GM23338 (cell line): ENCODE results near the gene CDK14.

Source experiments
- CREB1 ChIP-seq: fragments of 250-450 bp; sonication (Bioruptor Pico); IDR thresholded peaks from 2 replicates; pipeline ENCODE4 v1.5.0; 2020; ENCODE audit warnings: low read depth, mild to moderate bottlenecking, moderate library complexity
- EZH2 ChIP-seq: fragments of 200-600 bp; sonication (generic); IDR thresholded peaks from one replicate; pipeline ENCODE4 v1.8.0; 2017; ENCODE audit warnings: antibody characterized with exemption, mild to moderate bottlenecking, low read depth; ENCODE audit not compliant: unreplicated experiment
- EZH2phosphoT487 ChIP-seq: fragments of 200-600 bp; sonication (generic); IDR thresholded peaks from one replicate; pipeline ENCODE4 v1.8.1; 2018; ENCODE audit warnings: antibody characterized with exemption; ENCODE audit not compliant: unreplicated experiment
- JUNB ChIP-seq: IDR thresholded peaks from one replicate; pipeline ENCODE4 v1.6.1; 2016; ENCODE audit warnings: antibody characterized with exemption; ENCODE audit not compliant: unreplicated experiment
- NANOG ChIP-seq: IDR thresholded peaks from 2 replicates; pipeline ENCODE4 v1.6.1; 2016; ENCODE audit warnings: antibody characterized with exemption, borderline replicate concordance
- POLR2AphosphoS5 ChIP-seq: IDR thresholded peaks from 2 replicates; pipeline ENCODE4 v1.6.1; 2016; ENCODE audit warnings: antibody characterized with exemption, low read depth
- REST ChIP-seq: IDR thresholded peaks from one replicate; pipeline ENCODE4 v1.6.1; 2018; ENCODE audit warnings: antibody characterized with exemption; ENCODE audit not compliant: unreplicated experiment
- ZNF114 ChIP-seq: fragments of 250-450 bp; sonication (Bioruptor Pico); IDR thresholded peaks from 2 replicates; pipeline ENCODE4 v1.5.0; 2020; ENCODE audit warnings: mild to moderate bottlenecking, moderate library complexity
- ZNF331 ChIP-seq: fragments of 250-450 bp; sonication (Bioruptor Pico); IDR thresholded peaks from 2 replicates; pipeline ENCODE4 v1.5.0; 2020; ENCODE audit warnings: low read depth, mild to moderate bottlenecking, moderate library complexity
- ZNF462 ChIP-seq: fragments of 250-450 bp; sonication (Bioruptor Pico); IDR thresholded peaks from 2 replicates; pipeline ENCODE4 v1.5.0; 2020; ENCODE audit warnings: mild to moderate bottlenecking, moderate library complexity
- TF ChIP-seq, protein P1 (sequence below), 2 experiments: fragments of 200-600 bp in 1 of 2; sonication (generic) in 1 of 2; conservative IDR thresholded peaks; 2 replicates each; pipeline versions ENCODE4 v1.5.1 to v1.6.1; 2016 to 2017; ENCODE audit warnings: antibody characterized with exemption in 2 of 2, low read depth in 2 of 2, mild to moderate bottlenecking in 2 of 2, moderate library complexity in 1 of 2
- TF ChIP-seq, protein P2 (sequence below): IDR thresholded peaks from 2 replicates; pipeline ENCODE4 v1.6.1; 2016; ENCODE audit warnings: antibody characterized with exemption

DNA sequence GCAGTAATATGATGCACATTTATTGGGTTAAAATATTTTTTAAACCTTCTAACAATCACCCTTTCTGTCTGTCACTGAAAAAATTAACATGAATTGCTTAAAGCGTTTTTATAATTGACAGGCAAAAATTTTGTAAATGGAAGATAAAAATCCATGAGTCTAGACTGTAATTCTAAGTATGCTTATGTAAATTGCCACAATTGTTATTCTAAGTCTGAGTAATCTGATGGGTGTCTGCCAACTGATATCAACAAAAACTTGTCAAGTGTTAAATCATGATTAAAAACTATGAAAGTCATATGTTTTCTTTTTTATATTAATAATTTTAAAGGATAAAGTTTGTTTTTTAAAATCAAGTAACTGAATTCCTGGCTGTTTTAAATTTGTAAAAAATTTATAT lies 208.2 kb downstream of the CDK14 start:
- TF ChIP-seq EZH2 = no peak
- TF ChIP-seq POLR2AphosphoS5 = no peak
- TF ChIP-seq EZH2phosphoT487 = no peak
- TF ChIP-seq, protein P1, sequence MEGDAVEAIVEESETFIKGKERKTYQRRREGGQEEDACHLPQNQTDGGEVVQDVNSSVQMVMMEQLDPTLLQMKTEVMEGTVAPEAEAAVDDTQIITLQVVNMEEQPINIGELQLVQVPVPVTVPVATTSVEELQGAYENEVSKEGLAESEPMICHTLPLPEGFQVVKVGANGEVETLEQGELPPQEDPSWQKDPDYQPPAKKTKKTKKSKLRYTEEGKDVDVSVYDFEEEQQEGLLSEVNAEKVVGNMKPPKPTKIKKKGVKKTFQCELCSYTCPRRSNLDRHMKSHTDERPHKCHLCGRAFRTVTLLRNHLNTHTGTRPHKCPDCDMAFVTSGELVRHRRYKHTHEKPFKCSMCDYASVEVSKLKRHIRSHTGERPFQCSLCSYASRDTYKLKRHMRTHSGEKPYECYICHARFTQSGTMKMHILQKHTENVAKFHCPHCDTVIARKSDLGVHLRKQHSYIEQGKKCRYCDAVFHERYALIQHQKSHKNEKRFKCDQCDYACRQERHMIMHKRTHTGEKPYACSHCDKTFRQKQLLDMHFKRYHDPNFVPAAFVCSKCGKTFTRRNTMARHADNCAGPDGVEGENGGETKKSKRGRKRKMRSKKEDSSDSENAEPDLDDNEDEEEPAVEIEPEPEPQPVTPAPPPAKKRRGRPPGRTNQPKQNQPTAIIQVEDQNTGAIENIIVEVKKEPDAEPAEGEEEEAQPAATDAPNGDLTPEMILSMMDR (conservative IDR thresholded peaks at IDR 0.05; ENCODE audit: low read depth in 2 of 2) = no peak
- TF ChIP-seq REST = no peak
- TF ChIP-seq NANOG = no peak
- TF ChIP-seq CREB1 (CRISPR knock-in tag) = no peak
- TF ChIP-seq, protein P2, sequence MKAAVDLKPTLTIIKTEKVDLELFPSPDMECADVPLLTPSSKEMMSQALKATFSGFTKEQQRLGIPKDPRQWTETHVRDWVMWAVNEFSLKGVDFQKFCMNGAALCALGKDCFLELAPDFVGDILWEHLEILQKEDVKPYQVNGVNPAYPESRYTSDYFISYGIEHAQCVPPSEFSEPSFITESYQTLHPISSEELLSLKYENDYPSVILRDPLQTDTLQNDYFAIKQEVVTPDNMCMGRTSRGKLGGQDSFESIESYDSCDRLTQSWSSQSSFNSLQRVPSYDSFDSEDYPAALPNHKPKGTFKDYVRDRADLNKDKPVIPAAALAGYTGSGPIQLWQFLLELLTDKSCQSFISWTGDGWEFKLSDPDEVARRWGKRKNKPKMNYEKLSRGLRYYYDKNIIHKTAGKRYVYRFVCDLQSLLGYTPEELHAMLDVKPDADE = no peak
- no peak for TF ChIP-seq JUNB
- no peak for TF ChIP-seq ZNF114 (CRISPR knock-in tag)
- no peak for TF ChIP-seq ZNF462 (CRISPR knock-in tag)
- TF ChIP-seq ZNF331 = no peak
